GM23248 (cell line): Measurements from ENCODE around the gene OIP5.

ENCODE experiments used
- EZH2 ChIP-seq: fragments of 200-600 bp; sonication (generic); IDR thresholded peaks from 2 replicates; pipeline ENCODE4 v1.6.1; 2018; ENCODE audit warnings: antibody characterized with exemption, mild to moderate bottlenecking; ENCODE audit not compliant: insufficient read depth, poor library complexity, severe bottlenecking
- EZH2phosphoT487 ChIP-seq: fragments of 200-600 bp; sonication (generic); IDR thresholded peaks from 2 replicates; pipeline ENCODE4 v1.6.1; 2018; ENCODE audit warnings: antibody characterized with exemption, moderate library complexity, mild to moderate bottlenecking, low read depth; ENCODE audit not compliant: insufficient read depth

DNA sequence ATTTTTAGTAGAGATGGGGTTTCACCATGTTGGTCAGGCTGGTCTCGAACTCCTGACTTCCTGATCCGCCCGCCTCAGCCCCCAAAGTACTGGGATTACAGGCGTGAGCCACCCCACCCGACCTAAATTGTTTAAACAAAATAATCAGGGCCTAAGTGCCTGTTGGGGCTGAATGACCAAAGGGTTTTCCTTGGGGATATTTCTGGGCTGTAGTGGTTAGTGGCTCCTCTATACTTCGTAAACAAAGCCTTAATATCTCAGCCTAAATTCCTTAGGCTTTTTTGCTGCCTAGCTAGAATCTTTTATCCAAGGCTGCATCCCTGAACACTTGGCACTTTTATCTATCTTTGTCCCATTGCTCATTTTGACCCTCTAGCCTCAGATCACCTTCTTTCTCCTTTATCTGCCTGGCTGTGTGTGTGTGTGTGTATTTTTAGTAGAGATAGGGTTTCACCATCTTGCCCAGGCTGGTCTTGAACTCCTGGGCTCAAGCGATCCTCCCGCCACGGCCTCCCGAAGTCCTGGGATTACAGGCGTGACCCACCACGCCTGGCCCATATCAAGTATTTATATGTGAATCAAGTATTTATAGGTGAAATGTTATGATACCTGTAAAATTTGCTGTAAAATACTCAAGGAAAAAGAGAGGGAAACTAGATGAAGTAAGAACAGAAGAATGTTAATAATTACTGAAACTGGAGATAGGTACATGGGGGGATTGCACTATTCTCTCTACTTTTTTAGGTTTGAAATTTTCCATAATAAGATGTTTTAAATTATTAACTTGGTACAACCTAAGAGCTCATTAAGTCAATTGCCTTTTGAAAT is 2.1 kb upstream of the OIP5 start:
- TF ChIP-seq EZH2 (no peak), EZH2phosphoT487 (no peak)
